Left forelimb (tissue), 1 donor: Measurements from ENCODE around the gene JUNB.

Experiments used
- DNase-seq: peaks from one replicate; pipeline ENCODE4 v3.0.0-alpha.2; 2018; ENCODE audit warnings: low spot score

The JUNB gene

DNA sequence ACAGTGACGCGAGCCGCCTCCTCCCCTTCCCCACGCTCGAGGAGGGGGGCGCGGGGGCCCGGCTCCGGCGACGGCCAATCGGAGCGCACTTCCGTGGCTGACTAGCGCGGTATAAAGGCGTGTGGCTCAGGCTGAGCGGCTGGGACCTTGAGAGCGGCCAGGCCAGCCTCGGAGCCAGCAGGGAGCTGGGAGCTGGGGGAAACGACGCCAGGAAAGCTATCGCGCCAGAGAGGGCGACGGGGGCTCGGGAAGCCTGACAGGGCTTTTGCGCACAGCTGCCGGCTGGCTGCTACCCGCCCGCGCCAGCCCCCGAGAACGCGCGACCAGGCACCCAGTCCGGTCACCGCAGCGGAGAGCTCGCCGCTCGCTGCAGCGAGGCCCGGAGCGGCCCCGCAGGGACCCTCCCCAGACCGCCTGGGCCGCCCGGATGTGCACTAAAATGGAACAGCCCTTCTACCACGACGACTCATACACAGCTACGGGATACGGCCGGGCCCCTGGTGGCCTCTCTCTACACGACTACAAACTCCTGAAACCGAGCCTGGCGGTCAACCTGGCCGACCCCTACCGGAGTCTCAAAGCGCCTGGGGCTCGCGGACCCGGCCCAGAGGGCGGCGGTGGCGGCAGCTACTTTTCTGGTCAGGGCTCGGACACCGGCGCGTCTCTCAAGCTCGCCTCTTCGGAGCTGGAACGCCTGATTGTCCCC lies at the start of gene JUNB:
JUNB (plus strand) TSS at position 142 of the 706 bp plus-strand sequence; CDS start at position 428, 286 bp downstream.
- peak; percentile 98 for DNase-seq

DNA sequence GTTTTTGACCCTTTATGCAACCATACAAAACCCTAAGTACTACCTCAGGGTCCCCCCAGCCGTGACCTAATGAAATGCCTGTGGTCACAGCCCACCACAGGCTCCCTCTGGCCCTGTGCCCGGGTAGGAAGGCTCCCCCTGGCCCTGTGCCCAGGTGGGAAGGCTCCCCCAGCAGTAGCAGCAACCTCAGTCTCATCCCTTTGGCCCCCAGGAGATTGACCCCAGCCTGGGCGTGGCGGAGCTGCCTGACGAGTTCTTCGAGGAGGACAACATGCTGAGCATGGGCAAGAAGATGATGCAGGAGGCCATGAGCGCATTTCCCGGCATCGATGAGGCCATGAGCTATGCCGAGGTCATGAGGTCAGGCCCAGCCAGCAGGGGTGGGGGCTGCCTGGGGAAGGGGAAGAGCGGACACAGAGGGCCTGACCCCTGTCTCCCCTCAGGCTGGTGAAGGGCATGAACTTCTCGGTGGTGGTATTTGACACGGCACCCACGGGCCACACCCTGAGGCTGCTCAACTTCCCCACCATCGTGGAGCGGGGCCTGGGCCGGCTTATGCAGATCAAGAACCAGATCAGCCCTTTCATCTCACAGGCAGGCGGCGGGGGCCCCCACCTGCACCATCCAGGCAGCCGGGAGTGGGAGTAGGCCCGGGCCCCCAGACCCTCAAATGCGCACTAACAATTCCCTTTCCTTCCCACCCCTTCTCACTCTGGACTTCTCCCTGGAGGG lies 46.0 kb upstream of the JUNB start:
- no peak for DNase-seq

DNA sequence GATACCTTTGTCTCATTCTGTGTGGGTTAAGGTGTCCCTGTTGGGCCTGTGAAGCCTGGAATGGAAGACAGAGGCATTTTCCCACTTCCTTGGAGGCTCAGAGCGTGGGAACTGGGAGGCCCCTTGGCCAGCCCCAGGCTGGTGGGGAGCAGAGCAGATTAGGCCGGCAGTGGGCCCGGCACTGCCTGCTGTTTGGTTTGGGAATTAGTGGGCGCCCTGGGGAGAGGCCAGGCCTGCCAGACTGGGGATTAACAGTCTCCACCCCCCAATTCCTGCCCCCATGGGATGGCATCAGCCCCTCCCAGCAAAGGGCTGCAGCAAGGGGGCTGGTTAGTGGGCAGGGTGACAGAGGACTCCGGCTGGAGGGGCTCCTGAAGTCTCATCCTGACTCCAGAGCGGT lies 42.8 kb upstream of the JUNB start:
- no peak for DNase-seq

DNA sequence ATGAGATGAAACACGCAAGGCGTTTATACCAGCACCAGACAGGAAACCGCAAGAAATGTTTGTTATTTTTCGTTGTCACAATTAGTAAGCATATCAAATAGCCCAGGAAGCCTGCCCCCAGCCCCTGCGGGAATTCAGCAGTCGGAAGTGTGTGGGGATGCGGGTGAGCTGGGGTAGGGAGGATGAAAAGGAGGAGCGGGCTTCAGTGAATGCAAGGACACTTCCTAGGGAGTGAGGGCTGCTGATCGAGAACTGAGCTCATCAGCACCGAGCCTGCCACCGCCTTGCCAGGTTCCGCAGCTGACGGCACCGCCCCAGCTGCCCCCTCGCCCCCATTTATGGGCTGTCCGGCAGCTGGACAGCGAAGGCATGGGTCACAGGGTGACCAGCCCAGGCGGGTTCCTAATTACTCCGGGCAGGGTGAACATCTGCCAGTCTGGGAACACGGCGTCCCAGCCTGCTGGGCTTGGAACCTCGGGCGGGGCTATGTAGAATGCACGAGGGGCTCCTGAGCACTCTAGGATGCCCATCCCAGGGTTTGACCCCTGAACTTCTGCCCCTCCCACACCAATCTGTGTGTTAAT lies 41.3 kb upstream of the JUNB start:
- no peak for DNase-seq

DNA sequence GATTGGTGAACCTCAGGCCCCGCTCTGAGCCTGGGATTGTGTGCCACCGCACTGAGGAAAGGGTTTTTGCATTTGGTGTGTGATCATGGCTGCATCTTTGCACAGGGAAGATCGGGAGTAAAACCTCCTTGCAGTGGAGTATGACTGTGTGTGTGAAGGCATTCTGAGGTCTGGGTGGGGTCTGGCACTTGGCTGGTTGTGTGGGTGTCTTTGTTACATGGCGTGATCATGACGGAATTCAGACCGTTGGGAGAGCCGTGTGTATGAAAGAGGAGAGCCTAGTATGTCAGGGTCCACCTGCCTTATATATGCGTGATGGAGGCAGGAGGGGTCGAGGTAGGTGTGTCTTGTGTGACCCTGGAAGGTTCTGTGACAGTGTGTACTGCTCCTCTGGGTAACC lies 40.4 kb upstream of the JUNB start:
- no peak for DNase-seq

DNA sequence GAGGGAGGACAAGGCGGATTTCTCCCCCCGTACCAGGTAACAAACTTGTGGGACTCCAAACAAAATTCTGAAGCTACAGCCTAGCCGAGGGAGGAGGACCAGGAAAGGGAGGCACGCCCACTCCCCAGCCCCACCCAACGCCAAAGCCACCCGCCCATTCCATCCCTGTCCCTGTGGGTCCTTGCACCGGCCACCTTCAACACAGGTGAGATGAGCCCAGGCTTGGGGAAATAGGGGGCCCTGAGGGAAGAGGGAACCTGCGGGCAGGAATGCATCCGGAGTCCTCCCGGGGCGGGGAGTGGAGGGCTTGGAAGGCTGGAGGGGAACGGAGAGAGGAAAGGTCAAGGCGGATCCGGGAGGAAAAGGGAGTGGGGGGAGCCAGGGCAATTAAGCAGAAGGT lies 39.7 kb upstream of the JUNB start, which contains the start of gene BEST2:
BEST2 (plus strand) TSS at position 157 of the 400 bp plus-strand sequence. CDS start 802 bp downstream, outside the sequence.
- no peak for DNase-seq

DNA sequence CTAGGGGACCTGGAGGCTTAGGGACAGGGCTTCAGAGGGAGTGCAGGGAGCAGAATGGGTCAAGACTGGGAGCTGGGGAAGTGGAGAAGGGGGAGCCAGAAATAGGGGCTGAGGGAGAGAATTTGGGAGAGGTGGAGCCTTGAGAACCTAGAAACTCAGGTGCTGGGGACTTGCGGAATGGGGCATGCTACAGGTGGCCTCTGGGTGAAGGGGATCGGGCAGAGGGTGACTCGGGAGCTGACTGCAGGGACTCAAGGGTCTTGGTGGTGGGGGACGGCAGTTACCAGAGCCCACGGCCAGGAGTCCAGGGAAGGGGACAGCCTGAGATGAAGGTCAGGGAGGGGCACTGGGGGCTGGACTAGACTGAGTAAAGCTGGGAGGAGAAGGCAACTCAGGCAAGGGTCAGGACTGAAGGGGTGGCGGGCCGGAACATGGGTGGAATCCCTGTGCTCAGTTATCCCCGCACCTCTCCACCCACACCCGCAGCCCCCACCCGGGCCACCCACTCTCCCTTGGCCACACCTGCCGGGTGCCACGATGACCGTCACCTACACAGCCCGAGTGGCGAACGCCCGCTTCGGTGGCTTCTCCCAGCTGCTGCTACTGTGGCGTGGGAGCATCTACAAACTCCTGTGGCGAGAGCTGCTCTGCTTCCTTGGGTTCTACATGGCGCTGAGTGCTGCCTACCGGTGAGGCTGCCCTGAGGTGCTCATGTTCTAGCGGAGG lies 39.1 kb upstream of the JUNB start:
- no peak for DNase-seq

DNA sequence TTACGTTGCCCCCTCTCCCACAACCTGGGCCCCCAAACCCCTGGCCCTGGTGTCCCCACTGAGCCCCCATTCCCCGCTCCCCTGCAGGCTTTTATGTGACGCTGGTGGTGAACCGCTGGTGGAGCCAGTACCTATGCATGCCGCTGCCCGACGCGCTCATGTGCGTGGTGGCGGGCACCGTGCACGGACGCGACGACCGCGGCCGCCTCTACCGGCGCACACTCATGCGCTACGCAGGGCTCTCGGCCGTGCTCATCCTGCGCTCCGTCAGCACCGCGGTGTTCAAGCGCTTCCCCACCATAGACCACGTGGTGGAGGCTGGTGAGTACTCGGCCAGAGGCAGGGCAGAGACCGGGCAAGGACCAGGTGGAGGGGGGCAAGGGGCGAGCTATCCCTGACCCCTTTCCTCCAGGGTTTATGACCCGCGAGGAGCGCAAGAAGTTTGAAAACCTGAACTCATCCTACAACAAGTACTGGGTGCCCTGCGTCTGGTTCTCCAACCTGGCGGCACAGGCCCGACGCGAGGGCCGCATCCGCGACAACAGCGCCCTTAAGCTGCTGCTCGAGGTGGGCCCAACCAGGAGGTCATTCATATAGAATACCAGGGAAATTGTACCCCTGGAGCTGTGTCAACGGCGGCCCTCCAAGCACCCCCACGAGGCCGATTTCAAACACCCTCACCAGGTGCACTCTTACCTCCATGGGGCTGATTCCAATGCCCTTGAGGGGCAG lies 36.7 kb upstream of the JUNB start:
- DNase-seq: no peak

DNA sequence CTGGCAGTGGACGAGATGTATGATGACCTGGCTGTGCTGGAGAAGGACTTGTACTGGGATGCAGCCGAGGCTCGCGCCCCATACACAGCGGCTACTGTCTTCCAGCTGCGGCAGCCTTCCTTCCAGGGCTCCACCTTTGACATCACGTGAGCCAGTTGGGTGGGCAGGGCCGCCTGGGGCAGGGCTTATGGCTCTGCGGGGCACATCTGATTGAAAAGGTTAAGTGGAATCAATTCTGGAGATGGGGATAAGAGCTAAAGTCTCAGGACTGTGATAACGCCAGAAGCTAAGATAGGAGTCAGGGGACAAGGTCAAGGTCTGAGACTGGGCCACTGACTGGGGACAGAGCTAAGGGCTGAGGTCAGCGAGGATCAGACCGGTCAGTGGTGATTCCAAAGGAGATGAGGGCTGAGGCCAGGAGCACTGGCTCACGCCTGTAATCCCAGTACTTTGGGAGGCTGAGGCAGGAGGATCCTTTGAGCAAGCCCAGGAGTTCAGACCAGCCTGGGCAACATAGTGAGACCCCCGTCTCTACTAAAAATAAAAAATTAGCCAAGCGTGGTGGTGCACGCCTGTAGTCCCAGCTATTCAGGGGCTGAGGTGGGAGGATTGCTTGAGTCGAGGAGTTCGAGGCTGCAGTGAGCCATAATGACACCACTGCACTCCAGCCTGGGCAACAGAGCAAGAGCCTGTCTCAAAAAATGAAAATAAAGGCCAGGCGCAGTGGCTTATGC lies 35.0 kb upstream of the JUNB start:
- no peak for DNase-seq

DNA sequence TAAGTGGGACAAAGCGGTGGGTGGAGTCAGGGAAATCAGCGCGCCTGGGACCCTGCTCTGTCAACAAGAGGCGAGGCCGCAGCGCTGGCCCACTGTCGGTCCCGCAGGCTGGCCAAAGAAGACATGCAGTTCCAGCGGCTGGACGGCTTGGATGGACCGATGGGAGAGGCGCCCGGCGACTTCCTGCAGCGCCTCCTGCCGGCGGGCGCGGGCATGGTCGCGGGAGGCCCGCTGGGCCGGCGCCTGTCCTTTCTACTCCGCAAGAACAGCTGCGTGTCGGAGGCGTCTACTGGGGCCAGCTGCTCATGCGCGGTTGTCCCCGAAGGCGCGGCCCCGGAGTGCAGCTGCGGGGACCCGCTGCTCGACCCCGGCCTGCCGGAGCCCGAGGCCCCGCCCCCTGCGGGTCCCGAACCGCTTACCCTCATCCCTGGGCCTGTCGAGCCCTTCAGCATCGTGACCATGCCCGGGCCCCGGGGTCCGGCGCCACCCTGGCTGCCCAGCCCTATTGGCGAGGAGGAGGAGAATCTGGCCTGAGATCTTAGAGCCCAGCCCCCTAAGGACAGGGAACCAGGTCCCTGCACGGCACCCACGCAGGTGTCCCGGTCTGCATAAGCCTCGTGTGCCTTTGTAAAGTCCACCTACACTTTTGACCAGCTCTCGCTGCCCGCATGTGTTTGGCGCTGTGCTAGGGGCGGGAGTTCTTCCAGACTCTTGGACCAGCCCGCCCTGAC lies 33.6 kb upstream of the JUNB start:
- peak; percentile 78 for DNase-seq

DNA sequence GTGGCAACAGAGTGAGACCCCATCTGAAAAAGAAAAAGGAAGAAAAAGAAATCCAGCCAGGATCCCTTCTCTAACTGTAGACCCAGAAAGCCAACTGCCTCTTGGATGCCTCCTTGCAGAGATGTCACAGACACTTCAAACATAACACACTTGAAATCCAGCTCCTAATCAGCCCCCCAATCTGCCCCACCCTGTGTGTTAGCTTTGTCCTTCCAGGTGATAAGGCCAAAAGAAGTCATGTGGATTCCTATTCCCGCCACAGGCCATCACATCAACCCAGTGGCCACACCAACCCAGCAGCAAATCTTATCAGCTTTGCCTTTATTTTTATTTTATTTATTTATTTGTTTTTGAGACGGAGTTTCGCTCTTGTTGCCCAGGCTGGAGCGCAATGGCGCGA lies 31.6 kb upstream of the JUNB start:
- no peak for DNase-seq

DNA sequence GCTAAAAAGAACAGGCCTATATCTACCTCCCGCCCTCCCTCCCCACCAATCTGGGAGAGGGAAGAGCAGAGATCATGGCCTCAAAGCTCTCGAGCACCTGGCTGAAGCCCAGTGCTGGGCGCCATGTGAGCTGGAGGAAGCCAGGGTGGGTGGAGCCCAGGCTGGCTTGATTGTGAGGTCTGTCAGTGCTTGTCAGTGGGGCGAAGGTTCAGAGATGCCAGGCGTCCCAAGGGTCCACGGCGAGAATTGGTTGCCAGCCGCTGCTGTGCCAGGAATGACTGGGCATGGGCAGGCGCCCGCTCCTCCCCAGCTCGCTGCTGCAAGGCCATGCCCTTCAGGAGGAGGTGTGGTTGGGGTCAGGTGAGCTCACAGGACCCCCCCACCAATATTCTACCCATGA lies 28.2 kb upstream of the JUNB start:
- DNase-seq: no peak

DNA sequence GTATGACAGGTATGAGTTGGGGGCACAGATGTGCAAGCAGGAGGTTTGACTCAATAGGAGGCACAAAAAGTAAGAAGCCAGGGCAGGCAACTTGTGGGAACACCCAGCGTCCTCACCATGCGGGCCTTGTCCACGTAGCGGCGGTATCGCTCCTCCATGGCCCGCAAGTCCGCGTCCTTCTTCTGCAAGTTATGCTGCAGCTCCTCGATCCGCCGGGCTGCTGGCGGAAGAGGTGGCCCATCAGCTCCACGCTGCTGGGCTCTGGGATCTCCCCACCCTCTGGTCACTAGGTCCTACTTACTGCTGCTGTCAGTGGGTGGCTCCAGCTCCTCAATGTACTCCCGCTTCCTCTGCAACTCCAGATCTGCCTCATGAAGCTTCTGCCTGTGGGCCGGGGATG lies 26.6 kb upstream of the JUNB start:
- DNase-seq: no peak

DNA sequence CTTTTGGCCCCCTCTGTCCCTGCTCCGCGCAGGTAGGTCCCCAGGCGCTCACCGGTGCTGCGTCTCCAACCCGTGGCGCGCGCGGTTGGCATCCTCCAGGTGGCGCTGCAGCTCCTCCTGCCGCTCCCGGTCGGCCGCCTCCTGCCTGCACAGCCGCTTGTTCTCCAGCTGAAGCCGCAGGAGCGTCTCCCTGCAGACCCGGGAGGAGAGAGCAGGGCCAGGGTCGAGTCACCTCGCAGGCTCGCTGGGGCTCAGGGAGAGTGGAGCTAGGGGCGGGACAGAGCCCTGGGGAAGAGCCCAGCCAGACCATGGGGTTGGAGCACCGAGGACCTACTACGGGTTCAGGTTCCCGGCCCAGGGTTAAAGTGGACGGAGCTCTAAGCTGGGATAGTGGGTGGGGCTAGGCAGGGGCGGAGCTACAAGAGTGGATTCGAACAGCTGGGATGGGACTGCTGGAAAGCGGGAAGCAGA lies 25.2 kb upstream of the JUNB start:
- peak; percentile 91 for DNase-seq

DNA sequence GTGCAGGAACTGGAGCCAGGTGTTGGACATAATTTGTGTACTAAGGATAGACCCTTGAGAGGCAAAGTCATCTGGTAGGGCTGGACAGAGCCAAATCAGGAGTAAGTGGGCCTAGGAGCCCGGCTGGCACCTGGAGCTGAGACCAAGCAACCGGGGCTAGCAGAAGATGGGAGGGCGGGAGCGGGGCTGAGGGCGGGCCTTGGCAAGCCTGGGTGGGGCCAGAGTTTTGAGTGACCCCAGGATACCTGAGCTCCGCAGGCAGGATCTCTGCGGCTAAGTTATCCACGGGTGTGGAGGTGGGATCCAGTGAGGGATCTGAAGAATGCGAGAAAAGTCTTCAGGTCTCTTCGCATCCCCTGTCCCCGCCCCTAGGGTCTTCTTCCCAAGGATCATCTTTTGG lies 24.1 kb upstream of the JUNB start:
- no peak for DNase-seq

DNA sequence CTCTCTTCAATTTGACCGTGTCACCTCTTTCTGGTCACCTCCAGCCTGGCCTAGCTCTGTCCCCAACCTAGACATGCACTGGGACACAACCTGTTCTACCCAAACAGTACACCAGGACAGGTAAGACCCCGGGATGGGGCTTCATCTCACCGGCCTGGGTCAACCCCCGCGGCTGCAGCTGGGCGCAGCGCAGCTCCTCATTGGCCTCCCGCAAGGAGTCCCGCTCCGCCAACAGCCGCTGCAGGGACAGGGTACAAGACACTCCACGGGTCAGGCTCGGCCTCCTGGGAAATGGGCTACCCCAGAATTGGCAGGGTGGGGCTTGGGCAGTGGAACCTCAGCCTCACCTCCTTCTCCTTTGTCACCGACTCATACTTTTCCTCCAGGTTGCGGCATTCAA lies 23.6 kb upstream of the JUNB start:
- no peak for DNase-seq

DNA sequence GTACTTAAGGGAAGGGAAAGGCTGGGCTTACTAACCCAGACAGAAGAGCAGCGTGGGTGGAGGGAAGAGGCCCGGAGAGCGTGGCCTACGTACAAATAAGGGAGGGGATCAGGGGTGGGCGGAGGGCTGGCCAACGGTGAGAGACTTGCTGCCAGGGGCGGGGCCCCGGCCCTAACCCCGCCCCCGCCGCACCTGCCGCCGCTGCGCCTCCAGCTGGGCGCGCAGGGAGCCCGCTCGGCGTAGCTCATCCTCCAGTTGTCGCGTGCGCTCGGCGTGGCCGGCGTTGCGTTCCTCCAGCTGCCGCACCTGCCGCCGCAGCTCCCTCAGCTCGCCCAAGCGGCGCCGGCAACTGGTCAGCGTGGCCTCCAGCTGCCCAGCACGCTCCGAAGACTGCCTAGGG lies 21.6 kb upstream of the JUNB start:
- DNase-seq: no peak

DNA sequence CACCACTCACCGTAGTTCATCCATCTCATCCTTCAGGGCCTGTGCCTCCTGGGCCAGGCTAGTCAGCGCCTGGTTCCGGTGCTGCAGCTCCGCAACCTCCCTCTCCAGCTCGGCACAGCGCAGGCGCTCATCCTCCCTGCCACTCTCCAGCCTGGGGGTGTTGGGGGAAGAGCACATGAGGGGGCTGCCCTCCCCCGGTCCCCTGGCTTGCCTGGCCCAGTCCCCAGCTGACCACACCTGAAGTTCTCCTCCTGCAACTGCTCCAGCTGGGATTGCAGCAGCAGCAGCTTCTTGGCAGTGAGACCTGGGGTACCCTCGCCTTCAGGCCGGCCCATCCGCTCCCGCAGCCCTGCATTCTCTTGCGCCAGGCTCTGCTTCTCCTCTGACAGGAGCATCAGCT lies 20.4 kb upstream of the JUNB start:
- no peak for DNase-seq

DNA sequence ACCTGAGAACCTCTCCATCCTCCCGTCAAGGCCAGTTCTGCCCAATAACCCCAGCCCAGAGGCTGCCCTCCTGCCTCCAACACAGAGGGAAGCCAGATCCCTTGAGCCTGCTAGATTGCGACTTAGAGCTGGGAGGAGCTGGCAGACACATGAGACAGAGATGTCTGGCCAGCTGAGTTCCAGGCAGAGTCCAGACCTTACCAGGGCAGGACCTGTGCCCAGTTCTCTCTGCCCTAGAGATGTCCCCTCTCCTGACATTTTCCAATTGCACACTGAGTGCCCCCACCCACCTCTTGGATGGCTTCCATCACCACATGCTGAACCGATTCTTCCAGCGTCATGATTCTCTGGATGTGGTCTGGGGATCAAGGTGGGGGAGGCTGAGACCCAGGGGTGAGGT lies 19.0 kb upstream of the JUNB start:
- no peak for DNase-seq

DNA sequence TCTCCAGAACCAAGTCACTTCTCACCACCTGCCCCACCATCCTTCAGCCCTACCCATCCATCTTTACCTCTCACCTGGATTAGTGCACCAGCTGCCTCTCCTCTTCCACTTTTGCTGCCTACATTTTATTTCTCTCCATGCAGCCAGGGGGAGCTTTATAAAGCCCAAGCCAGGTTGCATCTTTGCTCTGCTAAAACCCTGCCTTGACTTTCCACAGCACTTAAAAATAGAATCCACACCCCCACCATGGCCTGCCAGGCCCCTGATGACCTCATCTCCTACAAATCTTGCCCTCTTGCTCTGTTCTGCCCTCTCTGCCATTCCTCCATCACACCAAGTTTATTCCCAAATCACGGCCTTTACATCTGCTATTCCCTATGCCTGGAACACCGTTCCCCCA lies 17.7 kb upstream of the JUNB start:
- no peak for DNase-seq
